ENCODE results near the gene RELN. TPM values are rescaled to one million over a fixed set of nuclear protein-coding genes. Genes with fewer than 3 reads are reported as not detected.

The RELN gene
- total RNA-seq, 4 donors from 2014 or later = 1.8 to 47.4 (median 6.7) TPM

- Histone ChIP-seq H3K4me3 (no peak overlapping the region), H3K9me3 (no peaks in the 10 kb centered on the region), H3K36me3 (no peaks in the 10 kb centered on the region), H3K27me3 (no peaks in the 10 kb centered on the region), H3K4me1 (no peaks in the 10 kb centered on the region), H3K27ac (no peak overlapping the region)
- DNase-seq = no peak
- intact Hi-C loops (cut with DNase I; ENCODE audit: low total_unique reads) = no loop called here
- TF ChIP-seq, protein P1, sequence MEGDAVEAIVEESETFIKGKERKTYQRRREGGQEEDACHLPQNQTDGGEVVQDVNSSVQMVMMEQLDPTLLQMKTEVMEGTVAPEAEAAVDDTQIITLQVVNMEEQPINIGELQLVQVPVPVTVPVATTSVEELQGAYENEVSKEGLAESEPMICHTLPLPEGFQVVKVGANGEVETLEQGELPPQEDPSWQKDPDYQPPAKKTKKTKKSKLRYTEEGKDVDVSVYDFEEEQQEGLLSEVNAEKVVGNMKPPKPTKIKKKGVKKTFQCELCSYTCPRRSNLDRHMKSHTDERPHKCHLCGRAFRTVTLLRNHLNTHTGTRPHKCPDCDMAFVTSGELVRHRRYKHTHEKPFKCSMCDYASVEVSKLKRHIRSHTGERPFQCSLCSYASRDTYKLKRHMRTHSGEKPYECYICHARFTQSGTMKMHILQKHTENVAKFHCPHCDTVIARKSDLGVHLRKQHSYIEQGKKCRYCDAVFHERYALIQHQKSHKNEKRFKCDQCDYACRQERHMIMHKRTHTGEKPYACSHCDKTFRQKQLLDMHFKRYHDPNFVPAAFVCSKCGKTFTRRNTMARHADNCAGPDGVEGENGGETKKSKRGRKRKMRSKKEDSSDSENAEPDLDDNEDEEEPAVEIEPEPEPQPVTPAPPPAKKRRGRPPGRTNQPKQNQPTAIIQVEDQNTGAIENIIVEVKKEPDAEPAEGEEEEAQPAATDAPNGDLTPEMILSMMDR (IDR thresholded peaks at IDR 0.05) = no peak
- no peak for TF ChIP-seq POLR2A (IDR thresholded peaks at IDR 0.05)
These were observed 298.2 kb downstream of the RELN start for GRCh38 chr7:103691291-103691690.

DNA sequence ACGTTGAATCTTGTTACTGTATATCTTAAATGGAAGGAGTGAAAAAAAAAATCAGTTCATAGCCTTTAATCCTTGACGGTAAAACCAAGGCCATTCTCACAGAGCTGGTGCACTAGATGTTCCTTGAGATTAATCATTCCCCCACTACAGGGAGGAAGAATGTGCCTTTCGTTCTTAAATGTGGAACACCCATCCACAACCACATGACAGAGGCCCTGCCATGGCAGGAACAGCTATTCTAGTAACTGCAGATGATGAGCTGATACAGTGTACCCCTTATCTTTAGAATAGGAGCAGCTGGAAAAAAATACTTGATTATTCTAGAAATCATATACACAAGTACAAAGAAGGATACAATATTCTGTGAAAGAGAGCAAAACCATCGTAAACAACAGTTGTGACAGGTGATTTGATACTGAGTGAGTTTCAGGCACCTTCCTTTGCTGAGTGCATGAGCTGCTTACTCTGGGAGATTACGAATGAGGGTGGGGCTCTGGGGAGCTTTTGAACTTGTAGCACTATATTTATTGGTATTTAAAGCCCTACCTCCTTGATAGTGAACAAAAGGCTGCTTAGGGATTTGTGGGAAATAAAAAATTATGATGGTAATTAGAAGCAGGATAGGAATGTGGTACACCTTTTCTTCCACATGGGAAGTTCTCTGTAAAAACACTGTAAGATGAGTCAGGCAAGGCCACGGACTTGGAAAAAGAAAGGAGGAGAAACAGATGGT lies 299.1 kb downstream of the RELN start:
- no peak overlapping the region for H3K27ac ChIP-seq
- H3K4me1 ChIP-seq = no peaks in the 10 kb centered on the region
- intact Hi-C loops (cut with DNase I; ENCODE audit: low total_unique reads) = no loop called here
- no peak overlapping the region for H3K4me3 ChIP-seq
- DNase-seq = no peak
- no peaks in the 10 kb centered on the region for H3K9me3 ChIP-seq
- TF ChIP-seq POLR2A (IDR thresholded peaks at IDR 0.05) = no peak
- TF ChIP-seq, protein P1 (IDR thresholded peaks at IDR 0.05) = no peak
- no peaks in the 10 kb centered on the region for H3K36me3 ChIP-seq
- no peaks in the 10 kb centered on the region for H3K27me3 ChIP-seq

- H3K36me3 ChIP-seq = no peaks in the 10 kb centered on the region
- H3K27ac ChIP-seq = no peak overlapping the region
- TF ChIP-seq POLR2A (IDR thresholded peaks at IDR 0.05) = no peak
- TF ChIP-seq, protein P1 (IDR thresholded peaks at IDR 0.05) = no peak
- H3K27me3 ChIP-seq = no peaks in the 10 kb centered on the region
- intact Hi-C loops (cut with DNase I; ENCODE audit: low total_unique reads) = no loop called here
- no peaks in the 10 kb centered on the region for H3K9me3 ChIP-seq
- no peaks in the 10 kb centered on the region for H3K4me1 ChIP-seq
- no peak overlapping the region for H3K4me3 ChIP-seq
- DNase-seq = no peak
These were observed 300.2 kb downstream of the RELN start for GRCh38 chr7:103689255-103689654.

DNA sequence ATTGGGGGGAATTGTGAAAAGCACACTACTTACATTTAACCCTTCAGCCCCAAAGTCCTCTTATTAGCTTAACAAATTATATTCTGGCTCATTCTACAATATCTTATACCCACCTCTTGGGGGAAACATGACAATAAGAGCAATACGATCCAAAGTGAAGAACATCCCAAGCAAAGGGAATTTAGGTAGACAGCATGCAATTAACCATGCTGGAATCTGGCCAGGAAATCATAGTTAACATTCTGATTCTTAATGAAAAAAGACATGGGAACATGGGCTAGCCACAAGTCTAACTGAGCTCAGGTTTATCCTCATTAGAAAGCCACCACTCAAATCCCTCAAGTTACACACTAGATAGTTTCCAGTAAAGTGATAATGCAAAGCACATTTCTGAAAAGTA lies 301.5 kb downstream of the RELN start:
- DNase-seq = no peak
- Histone ChIP-seq H3K36me3 (no peaks in the 10 kb centered on the region), H3K9me3 (no peaks in the 10 kb centered on the region), H3K4me1 (no peaks in the 10 kb centered on the region), H3K4me3 (no peak overlapping the region), H3K27ac (no peak overlapping the region), H3K27me3 (no peaks in the 10 kb centered on the region)
- no peak for TF ChIP-seq POLR2A (IDR thresholded peaks at IDR 0.05)
- TF ChIP-seq, protein P1 (IDR thresholded peaks at IDR 0.05) = no peak
- intact Hi-C loops (cut with DNase I; ENCODE audit: low total_unique reads) = no loop called here

- Histone ChIP-seq H3K9me3 (no peaks in the 10 kb centered on the region), H3K4me1 (no peaks in the 10 kb centered on the region), H3K4me3 (no peak overlapping the region), H3K27me3 (no peaks in the 10 kb centered on the region), H3K36me3 (no peaks in the 10 kb centered on the region), H3K27ac (no peak overlapping the region)
- TF ChIP-seq, protein P1 (IDR thresholded peaks at IDR 0.05) = no peak
- TF ChIP-seq POLR2A (IDR thresholded peaks at IDR 0.05) = no peak
- intact Hi-C loops (cut with DNase I; ENCODE audit: low total_unique reads) = no loop called here
- DNase-seq = no peak
These were observed 302.2 kb downstream of the RELN start for GRCh38 chr7:103687272-103687671.
